Neural cell (in vitro differentiated cells): Measurements from ENCODE around the gene SLC25A23. TPM values are rescaled to one million over a fixed set of nuclear protein-coding genes. Genes with fewer than 3 reads are reported as not detected.
"Not testable (repeated sequence)": the region's sequence is repeated elsewhere in the genome, so short reads cannot be mapped to it uniquely, and the experiment has no call there.

Experiments used
- H2AFZ ChIP-seq: fragments of 200-600, 300-800 bp; sonication (generic), shearing (Covaris generic); 2 replicates; pipeline ENCODE4 v1.6.0; 2014; ENCODE audit warnings: low read depth, mild to moderate bottlenecking, antibody characterized with exemption, low read length, moderate library complexity
- H3F3A ChIP-seq: fragments of 200-600 bp; shearing (Covaris generic); 2 replicates; pipeline ENCODE4 v1.6.1; 2016; ENCODE audit warnings: mild to moderate bottlenecking, moderate library complexity, mixed read lengths, antibody characterized with exemption, low read length; ENCODE audit not compliant: insufficient read depth, poor library complexity, severe bottlenecking
- H3K27ac ChIP-seq: fragments of 200-600, 300-800 bp; sonication (generic), shearing (Covaris generic); 2 replicates; pipeline ENCODE4 v1.5.1; 2014; ENCODE audit warnings: mild to moderate bottlenecking, low read length, moderate library complexity
- H3K27me3 ChIP-seq: fragments of 300-800, 200-600 bp; sonication (generic), shearing (Covaris generic); 2 replicates; pipeline ENCODE4 v1.6.0; 2014; ENCODE audit warnings: mild to moderate bottlenecking, low read depth, low read length, moderate library complexity; ENCODE audit not compliant: insufficient read depth
- H3K36me3 ChIP-seq: fragments of 300-800, 200-600 bp; sonication (generic), shearing (Covaris generic); 2 replicates; pipeline ENCODE4 v1.5.1; 2014; ENCODE audit warnings: mild to moderate bottlenecking, antibody characterized with exemption, low read length, moderate library complexity; ENCODE audit not compliant: insufficient read depth
- H3K4me2 ChIP-seq: fragments of 300-800, 200-600 bp; sonication (generic), shearing (Covaris generic); 2 replicates; pipeline ENCODE4 v1.6.0; 2014; ENCODE audit warnings: mild to moderate bottlenecking, low read length
- H3K4me3 ChIP-seq: fragments of 300-800, 200-600 bp; sonication (generic), shearing (Covaris generic); 2 replicates; pipeline ENCODE4 v1.5.1; 2014; ENCODE audit warnings: mild to moderate bottlenecking, low read length, moderate library complexity
- H3K79me2 ChIP-seq: fragments of 200-600 bp; shearing (Covaris generic); replicated peaks from 2 replicates; pipeline ENCODE4 v1.6.0; 2014; ENCODE audit warnings: mild to moderate bottlenecking, low read length, moderate library complexity; ENCODE audit not compliant: insufficient read depth
- H3K9ac ChIP-seq: fragments of 300-800, 200-600 bp; sonication (generic), shearing (Covaris generic); 2 replicates; pipeline ENCODE4 v1.6.1; 2016; ENCODE audit warnings: mild to moderate bottlenecking, low read length, mixed read lengths
- H3K9me2 ChIP-seq: fragments of 200-600 bp; shearing (Covaris generic); 2 replicates; pipeline ENCODE4 v1.6.1; 2016; ENCODE audit warnings: mild to moderate bottlenecking, low read length, mixed read lengths; ENCODE audit not compliant: insufficient read depth
- H3K9me3 ChIP-seq: fragments of 200-600, 300-800 bp; sonication (generic), shearing (Covaris generic); 2 replicates; pipeline ENCODE4 v1.6.1; 2016; ENCODE audit warnings: mild to moderate bottlenecking, mixed run types, low read length, moderate library complexity, mixed read lengths
- H4K20me1 ChIP-seq: fragments of 200-600 bp; shearing (Covaris generic); 2 replicates; pipeline ENCODE4 v1.6.1; 2016; ENCODE audit warnings: mild to moderate bottlenecking, mixed run types; ENCODE audit not compliant: insufficient read depth
- CTCF ChIP-seq: fragments of 450-650 bp; IDR thresholded peaks from 2 replicates; pipeline ENCODE4 v1.5.1; 2014; ENCODE audit warnings: antibody characterized with exemption, mild to moderate bottlenecking, moderate library complexity; ENCODE audit not compliant: poor library complexity, severe bottlenecking
- EP300 ChIP-seq: fragments of 450-650 bp; conservative IDR thresholded peaks from 2 replicates; pipeline ENCODE4 v1.6.1; 2014; ENCODE audit warnings: antibody characterized with exemption, mild to moderate bottlenecking, moderate library complexity; ENCODE audit not compliant: poor library complexity, severe bottlenecking
- EZH2 ChIP-seq: fragments of 200-600, 300-800 bp; shearing (Covaris generic), sonication (generic); IDR thresholded peaks from 2 replicates; pipeline ENCODE4 v1.6.1; 2014; ENCODE audit warnings: antibody characterized with exemption, low read length, borderline replicate concordance, mild to moderate bottlenecking; ENCODE audit not compliant: insufficient read depth, poor library complexity, severe bottlenecking
- MXI1 ChIP-seq: fragments of 450-650 bp; conservative IDR thresholded peaks from 2 replicates; pipeline ENCODE4 v1.6.1; 2014; ENCODE audit warnings: antibody characterized with exemption, mild to moderate bottlenecking; ENCODE audit not compliant: poor library complexity, severe bottlenecking
- POLR2AphosphoS5 ChIP-seq: IDR thresholded peaks from 2 replicates; pipeline ENCODE4 v1.6.1; 2012
- RAD21 ChIP-seq: fragments of 450-650 bp; conservative IDR thresholded peaks from 2 replicates; pipeline ENCODE4 v1.6.1; 2014; ENCODE audit warnings: antibody characterized with exemption, mild to moderate bottlenecking, moderate library complexity
- REST ChIP-seq: IDR thresholded peaks from 2 replicates; pipeline ENCODE4 v1.6.1; 2012; ENCODE audit warnings: borderline replicate concordance
- SMC3 ChIP-seq: fragments of 450-650 bp; conservative IDR thresholded peaks from 2 replicates; pipeline ENCODE4 v1.6.1; 2014; ENCODE audit warnings: antibody characterized with exemption, mild to moderate bottlenecking, moderate library complexity; ENCODE audit not compliant: poor library complexity
- TAF1 ChIP-seq: IDR thresholded peaks from 2 replicates; pipeline ENCODE4 v1.6.1; 2012; ENCODE audit warnings: low read depth
- polyA plus RNA-seq: library from polyadenylated mRNA; depleted of rRNA; stranded (reverse); fragments of >200 nt; gene quantifications from 2 replicates; pipeline ENCODE4 v1.2.3, GENCODE V29; 2014

Gene SLC25A23
- polyA plus RNA-seq, 1 donor from 2014 or later = 36.3 TPM

GRCh38 chr19:6400062-6400944 is 59.3 kb downstream of the SLC25A23 start:
- H3K4me3 ChIP-seq = not testable (repeated sequence)

GRCh38 chr19:6396305-6396704 is 63.3 kb downstream of the SLC25A23 start:
- H4K20me1 ChIP-seq = no peaks in the 10 kb centered on the region
- H3K36me3 ChIP-seq = peaks cover 3% of the 10 kb centered on the region
- no peak overlapping the region for H3K27ac ChIP-seq
- H3K4me2 ChIP-seq = no peak overlapping the region
- H3F3A ChIP-seq = no peaks in the 10 kb centered on the region
- TF ChIP-seq TAF1 = no peak
- TF ChIP-seq EP300 = no peak
- no peak for TF ChIP-seq SMC3
- no peak for TF ChIP-seq EZH2
- no peak for TF ChIP-seq RAD21
- TF ChIP-seq MXI1 = no peak
- no peak for TF ChIP-seq CTCF
- TF ChIP-seq POLR2AphosphoS5 = no peak
- no peak for TF ChIP-seq REST
- no peak overlapping the region for H2AFZ ChIP-seq
- H3K79me2 ChIP-seq = peaks cover 14% of the 10 kb centered on the region
- no peak overlapping the region for H3K4me3 ChIP-seq
- no peaks in the 10 kb centered on the region for H3K9me2 ChIP-seq
- no peaks in the 10 kb centered on the region for H3K27me3 ChIP-seq
- H3K9ac ChIP-seq = no peak overlapping the region
- H3K9me3 ChIP-seq = no peaks in the 10 kb centered on the region

More at GRCh38 chr19:6400062-6400944, 59.3 kb downstream of the SLC25A23 start:
- H3K79me2 ChIP-seq, H3K4me2 ChIP-seq, H2AFZ ChIP-seq, H3F3A ChIP-seq, H3K9ac ChIP-seq, H3K9me2 ChIP-seq, H3K27me3 ChIP-seq, H4K20me1 ChIP-seq, H3K36me3 ChIP-seq, H3K27ac ChIP-seq, H3K9me3 ChIP-seq: not testable (repeated sequence)
